GM12873 (cell line): ENCODE results near the gene SPATA20.
A peak's percentile ranks its signal among the peaks of the same experiment; 100 is the strongest.

Experiments
- TF ChIP-seq, protein P1 (sequence below): IDR thresholded peaks from 2 replicates; pipeline ENCODE4 v1.5.1; 2012; ENCODE audit warnings: low read depth, mild to moderate bottlenecking, moderate library complexity, low read length, control low read depth; ENCODE audit not compliant: insufficient read depth; ENCODE audit errors: missing control alignments

The SPATA20 gene

DNA sequence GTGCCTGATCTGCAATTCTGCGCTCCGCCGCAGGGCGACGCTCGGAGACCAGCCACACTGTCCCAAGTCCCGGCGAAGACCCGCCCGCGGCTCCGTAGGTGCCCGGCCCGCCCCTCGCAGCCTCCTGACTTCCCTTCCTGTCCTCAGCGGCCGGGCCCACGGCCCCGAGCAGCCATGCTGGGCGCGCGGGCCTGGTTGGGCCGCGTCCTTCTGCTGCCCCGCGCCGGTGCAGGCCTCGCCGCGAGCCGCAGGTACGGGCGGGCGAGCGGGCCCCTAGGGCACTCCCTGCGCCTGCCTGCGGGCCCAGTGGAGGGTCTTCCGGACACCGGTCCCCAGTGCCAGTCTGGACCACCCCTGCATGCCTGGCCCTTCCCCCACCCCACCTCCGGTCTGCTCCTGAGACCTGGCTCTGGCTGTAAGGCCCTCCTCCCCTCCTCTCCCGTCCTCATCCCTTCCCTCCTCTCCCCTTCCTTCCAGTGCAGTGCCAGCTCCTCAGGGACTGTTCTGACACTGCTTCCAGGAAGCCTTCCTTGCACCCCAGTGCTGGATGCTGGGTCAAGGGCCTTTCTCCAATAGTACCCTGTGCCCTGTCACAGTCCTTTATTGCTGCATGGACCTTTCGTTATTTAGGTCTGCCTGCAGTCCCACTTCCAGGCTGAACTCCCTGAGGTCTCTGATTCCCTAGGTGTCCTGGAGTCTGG is at the start of gene SPATA20:
SPATA20 (plus strand) TSS at position 140 of the 701 bp plus-strand sequence; CDS start at position 175, 35 bp downstream.
- TF ChIP-seq, protein P1, sequence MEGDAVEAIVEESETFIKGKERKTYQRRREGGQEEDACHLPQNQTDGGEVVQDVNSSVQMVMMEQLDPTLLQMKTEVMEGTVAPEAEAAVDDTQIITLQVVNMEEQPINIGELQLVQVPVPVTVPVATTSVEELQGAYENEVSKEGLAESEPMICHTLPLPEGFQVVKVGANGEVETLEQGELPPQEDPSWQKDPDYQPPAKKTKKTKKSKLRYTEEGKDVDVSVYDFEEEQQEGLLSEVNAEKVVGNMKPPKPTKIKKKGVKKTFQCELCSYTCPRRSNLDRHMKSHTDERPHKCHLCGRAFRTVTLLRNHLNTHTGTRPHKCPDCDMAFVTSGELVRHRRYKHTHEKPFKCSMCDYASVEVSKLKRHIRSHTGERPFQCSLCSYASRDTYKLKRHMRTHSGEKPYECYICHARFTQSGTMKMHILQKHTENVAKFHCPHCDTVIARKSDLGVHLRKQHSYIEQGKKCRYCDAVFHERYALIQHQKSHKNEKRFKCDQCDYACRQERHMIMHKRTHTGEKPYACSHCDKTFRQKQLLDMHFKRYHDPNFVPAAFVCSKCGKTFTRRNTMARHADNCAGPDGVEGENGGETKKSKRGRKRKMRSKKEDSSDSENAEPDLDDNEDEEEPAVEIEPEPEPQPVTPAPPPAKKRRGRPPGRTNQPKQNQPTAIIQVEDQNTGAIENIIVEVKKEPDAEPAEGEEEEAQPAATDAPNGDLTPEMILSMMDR: peak; percentile 99

DNA sequence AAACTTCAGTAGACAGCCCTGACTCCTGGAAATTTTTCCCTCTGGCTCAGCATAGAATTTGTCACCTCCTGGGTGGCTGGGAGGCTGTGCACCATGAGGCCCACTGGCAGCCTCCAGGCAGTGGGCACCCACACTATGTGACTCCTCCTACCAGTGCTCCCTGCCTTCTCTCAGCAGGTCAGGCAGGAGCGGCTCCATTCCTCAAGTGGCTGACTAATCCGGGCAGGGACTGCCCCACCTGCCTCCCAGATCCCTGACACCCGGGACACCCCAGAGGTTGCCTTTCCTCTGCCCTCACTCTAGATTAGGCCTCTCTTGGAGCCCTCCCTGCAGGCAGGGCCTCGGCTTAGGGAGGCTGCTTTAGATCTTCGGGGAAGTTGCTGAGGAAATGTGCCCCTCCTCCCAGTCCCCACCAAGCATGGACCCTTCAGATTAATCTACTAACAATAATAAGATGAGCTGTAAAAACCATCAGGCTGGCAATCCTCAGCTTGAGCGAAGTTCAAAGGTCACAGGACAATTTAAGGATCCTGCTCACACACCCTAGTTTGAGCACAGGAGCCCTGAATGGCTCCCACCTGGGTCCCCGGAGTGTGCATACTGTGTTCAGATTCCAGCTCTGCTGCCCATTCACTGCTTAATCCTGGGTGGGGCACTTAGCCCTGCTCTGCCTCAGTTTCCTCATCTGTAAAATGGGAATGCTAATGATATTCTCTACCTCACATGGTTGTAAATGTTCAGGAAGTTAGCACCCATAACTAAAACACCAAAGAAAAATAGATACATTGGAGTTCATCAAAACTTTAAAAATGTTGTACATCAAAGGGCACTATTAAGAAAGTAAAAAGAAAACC is 48.7 kb upstream of the SPATA20 start:
- TF ChIP-seq, protein P1: no peak

DNA sequence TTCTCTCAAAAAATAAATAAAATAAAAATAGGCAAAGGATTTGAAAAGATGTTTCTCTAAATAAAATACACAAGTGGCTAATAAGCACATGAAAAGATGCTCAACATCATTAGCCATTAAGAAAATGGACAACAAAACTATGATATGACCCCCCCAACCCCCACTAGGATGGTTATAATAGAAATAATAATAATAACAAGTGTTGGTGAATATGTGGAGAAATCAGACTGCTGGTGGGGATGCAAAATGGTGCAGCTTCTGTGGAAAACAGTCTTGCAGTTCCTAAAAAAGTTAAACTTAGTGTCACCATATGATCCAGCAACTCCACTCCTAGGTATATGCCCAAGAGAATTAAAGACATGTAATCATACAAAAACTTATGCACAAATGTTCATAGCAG is 47.7 kb upstream of the SPATA20 start:
- TF ChIP-seq, protein P1: no peak

DNA sequence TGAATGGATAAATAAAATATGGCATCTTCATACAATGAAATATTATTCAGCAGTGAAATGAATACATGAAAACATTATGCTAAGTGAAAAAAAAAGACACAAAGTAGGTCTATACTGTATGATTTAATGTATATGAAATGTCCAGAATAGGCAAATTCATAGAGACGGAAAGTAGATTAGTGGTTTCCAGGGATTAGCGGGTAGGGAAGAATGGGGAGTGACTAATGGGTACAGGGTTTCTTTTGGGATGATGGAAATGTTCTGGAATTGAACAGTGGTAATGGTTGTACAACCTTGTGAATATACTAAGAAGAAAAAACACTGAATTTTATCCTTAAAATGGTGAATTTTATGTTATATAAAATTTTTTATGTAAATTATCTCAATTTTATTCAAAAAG is 47.3 kb upstream of the SPATA20 start:
- TF ChIP-seq, protein P1: no peak

DNA sequence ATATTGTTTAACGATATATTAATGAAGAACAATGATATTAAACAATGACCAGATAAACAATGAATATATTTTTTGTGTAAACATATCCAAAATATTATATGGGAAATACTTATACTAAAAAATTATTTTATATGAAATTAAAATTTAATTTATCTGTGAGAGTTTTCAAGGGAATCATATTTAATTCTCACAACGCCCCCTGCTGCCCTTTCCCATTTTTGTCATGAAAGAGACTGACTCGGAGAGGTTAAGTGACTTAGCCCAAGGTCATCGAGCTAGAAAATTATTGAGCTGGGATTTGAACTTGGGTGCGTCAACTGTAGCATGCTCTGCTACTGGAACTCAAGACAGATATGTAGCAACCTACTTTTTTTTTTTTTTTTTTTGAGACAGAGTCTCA is 45.9 kb upstream of the SPATA20 start:
- TF ChIP-seq, protein P1: peak; percentile 33

DNA sequence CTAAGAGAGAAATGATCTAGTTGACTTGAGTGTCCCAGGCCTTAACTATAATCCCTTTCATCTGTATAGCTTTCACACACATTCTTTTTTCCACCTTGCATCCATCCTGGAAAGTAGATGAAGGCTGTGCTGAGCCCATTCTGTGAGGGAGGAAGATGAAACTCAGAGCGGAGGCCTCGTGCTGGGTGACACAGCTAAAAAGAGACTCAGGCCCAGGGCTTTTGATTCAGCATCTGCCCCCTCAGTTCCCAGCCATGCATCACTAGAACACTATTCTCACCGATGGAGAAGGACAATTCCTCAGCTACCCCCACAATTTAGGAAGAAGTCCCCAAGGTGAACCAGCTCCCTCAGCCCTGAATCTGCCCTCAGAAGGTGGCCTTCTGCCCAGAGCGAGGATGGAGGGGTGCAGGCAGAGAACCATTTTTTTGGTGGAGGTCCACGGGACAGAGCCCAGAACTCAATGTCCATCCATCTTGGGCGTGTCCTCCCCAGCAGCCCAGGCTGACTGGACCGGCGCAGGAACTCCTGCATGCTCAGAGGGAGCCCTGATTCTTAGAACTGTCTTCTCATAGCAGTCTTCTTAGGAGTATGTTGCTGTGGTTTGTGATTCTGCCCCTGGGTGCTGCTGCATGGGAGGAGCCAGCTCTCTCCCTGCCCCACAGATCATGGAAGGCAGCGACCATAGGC is 44.5 kb upstream of the SPATA20 start:
- TF ChIP-seq, protein P1: no peak
